Gastrocnemius medialis (tissue), 4 donors: ENCODE results near the gene PCBP1.

Source experiments
- CTCF ChIP-seq, 5 experiments: fragments of 450-650 bp in 3 of 5; fragments of 200-600 bp in 2 of 5; sonication (generic) in 2 of 5; IDR thresholded peaks in 4 of 5; conservative IDR thresholded peaks in 1 of 5; 1 replicate in 4 of 5; 2 replicates in 1 of 5; pipeline ENCODE4 v1.5.1; 2016 to 2019; ENCODE audit warnings: antibody characterized with exemption in 5 of 5, mild to moderate bottlenecking in 3 of 5, moderate library complexity in 3 of 5
- POLR2A ChIP-seq, 2 donors: fragments of 450-650 bp; IDR thresholded peaks; one replicate each; pipeline ENCODE4 v1.6.1; 2017; ENCODE audit warnings: antibody characterized with exemption in 2 of 2, mild to moderate bottlenecking in 2 of 2, moderate library complexity in 2 of 2

GRCh38 chr2:70086278-70086837, 919 bp upstream of the PCBP1 start:
- TF ChIP-seq CTCF (IDR thresholded peaks at IDR 0.05 in 4 of 5, conservative IDR thresholded peaks at IDR 0.05 in 1 of 5) (no peak), POLR2A (IDR thresholded peaks at IDR 0.05) (no peak)
